Measurements from ENCODE around the gene BCAR3.
"Not testable (repeated sequence)": the region's sequence is repeated elsewhere in the genome, so short reads cannot be mapped to it uniquely, and the experiment has no call there.

Gene BCAR3

DNA sequence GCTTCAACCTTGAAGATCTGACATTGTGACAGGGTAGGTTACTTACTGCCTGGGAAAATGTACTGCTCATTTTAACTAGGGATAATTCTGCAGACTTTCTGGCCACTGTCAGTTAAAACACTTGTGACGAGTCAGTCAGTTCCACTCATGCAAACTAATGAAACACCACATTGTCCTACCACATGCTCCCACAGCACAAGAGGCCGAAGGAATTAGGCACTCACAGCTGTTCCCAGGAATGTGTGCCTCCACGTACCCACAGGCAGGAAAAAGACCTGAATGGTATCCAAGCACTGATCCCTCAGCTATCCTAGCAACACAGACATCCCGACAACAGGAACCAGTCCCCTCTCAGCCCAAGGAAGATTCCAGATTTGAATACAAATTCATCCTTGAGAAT, 12.3 kb downstream of the BCAR3 start:
- no peak for DNase-seq (ENCODE audit: low read depth in 2 of 2)

DNA sequence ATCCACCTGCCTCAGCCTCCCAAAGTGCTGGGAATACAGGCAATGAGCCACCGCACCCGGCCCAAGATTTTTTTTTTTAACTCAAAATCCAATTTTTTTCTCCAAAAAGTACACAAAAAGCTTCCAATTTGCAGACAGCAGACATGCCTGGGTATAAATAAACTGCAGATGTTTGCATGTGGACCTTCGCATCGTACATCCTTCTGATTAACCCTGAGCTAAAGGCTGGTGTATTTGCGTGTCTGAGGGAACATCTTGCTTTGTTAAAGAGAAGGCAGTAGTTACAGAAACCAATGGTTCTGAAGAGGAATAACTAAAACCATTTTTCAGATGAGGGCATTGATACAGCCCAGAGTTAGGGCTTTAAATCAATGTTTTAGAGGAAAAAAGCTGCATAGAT, 12.7 kb downstream of the BCAR3 start:
- no peak for DNase-seq (ENCODE audit: low read depth in 2 of 2)

DNA sequence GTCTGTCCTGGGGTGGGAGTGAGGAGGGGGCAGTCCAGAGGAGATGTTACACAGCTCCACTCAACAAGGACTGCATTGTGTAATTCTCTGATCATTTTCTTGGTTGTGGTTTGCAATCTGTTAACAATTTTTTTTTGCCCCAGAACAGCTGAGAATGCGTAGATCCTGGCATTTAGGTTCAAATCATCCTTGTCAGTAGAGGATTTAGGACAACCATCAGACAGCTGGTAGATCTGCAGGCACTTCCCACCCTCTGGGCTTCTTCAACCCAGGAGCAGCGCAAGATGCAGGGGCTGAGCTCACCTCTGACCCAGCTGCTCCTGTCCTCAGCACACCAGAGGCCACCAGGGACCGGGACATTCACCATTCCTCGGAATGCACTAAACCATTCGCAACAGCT, 13.5 kb downstream of the BCAR3 start:
- no peak for DNase-seq (ENCODE audit: low read depth in 2 of 2)

DNA sequence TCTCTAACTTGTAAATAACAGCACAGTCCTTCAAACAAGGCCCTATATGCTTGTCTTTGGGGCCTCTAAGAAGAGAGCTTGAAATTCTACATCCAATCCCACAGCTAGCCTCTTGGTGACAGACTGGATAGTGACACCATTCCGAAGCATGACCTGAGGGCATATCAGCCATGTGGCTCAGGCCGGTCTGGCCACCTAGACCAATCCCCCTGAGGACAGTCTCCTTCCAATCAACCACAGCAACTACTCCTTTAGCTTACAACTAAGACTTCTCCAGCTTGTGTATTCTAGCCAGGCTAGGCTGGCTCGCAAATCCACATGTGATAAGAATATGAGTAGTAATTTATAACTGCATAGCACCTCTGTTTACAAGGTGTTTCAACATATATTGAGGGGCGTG, 14.0 kb downstream of the BCAR3 start:
- no peak for DNase-seq (ENCODE audit: low read depth in 2 of 2)

DNA sequence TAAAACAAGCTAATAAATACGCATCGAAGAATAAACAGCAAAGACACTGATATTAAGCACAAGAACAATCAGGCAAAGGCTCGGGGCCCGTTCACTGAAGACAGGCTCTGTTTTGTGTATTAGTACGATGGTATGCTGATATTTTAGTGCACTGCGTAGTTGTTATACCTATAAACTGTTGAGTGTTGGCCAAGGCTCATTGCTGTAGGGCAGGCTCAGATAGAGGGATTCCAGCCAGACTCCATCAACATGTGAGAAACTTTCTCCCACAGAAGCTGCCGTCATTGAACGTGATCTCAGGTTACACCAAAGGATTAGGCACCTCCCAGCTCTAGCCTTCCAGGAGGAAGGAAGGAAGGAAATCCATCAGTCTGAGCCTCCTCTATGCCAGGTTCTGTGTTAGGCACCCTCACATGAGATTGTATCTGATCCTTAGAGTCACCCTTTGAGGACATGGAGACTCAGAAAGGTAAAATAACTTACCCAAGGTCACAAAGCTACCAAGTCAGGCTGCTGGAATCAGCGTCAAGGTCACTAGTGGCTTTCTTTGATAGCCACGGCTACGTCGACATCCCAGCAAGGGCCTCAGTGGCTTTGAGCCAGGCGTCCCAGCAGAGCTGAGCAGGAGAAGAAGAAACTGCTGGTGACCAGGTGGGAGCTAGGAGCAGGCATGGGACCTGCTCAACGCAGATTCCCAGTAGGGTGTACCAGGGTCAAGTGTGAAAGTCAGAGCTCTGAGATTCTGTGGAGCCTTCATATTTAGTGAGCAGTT, 14.8 kb downstream of the BCAR3 start:
- no peak for DNase-seq (ENCODE audit: low read depth in 2 of 2)

DNA sequence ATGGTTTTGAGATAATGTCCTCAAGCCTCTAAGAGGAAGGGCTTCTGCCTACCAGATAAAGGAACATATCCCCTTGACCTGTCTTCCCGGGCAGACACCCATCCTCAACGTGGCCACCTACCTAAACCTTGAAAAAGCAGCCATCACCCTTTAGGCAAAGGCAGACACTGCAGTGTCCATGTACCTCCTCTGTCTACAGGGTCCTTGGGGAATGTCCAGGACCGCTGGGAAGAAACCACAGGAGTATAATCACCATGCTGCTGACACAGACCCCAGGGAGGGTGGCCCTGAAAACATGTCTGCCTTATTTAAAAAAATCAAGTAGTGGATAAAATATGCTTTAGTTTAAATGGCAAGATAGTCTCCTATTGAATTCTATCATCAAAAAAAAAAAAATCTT, 16.6 kb downstream of the BCAR3 start:
- no peak for DNase-seq (ENCODE audit: low read depth in 2 of 2)

DNA sequence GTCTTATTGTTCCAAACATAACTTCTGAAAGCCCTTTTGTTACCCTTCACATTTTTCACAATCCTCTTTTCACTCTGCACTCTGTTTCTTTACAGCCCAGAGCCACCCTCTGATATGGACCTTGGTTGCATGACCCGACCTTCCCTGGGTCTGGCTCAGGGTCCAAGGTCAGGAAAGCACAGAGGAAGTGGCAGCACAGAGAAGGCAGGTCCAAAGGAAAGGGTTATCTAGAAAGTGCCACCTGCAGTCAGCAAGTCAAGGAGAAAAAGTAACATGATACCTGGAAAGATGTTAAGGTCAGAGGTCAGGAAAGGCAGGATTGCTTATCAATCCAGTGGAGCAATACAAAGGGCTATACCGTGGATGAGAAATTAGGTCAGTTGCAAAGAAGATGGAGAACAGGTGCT, 18.4 kb downstream of the BCAR3 start:
- DNase-seq (ENCODE audit: low read depth in 2 of 2), result no peak

DNA sequence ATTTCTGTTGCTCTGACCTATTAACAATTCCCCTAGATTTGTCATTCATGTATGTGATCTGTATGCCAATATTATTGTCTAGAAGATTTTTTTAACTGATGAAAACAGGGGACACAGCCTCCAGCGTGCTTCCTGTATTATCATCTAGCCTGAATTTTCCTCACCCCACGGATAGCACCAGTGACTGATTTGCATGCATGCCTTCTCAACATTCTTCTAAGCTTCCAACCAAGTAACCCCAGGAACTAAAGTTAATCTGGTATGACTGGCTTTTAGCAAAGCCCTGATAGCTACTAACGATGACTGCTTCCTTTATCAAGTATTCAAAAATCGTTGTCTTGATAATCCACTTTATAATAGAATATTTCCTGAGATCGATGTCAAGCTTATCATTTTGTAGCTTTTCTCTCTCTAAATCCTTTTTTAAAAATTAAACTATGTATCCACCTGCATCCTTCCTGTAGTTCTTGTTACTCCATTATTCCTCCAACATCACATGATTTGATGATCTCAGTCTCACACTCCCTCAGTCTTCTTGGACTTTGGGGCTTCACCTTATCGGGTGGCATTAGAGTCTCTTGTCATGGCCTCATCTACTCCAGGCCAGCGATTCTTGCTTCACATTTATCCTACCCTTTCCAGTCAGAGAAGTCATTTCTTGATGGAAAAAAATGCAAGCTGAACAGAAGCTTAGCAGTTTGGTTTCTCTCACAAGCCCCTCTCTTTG, 19.0 kb downstream of the BCAR3 start:
- DNase-seq (ENCODE audit: low read depth in 2 of 2), result no peak

DNA sequence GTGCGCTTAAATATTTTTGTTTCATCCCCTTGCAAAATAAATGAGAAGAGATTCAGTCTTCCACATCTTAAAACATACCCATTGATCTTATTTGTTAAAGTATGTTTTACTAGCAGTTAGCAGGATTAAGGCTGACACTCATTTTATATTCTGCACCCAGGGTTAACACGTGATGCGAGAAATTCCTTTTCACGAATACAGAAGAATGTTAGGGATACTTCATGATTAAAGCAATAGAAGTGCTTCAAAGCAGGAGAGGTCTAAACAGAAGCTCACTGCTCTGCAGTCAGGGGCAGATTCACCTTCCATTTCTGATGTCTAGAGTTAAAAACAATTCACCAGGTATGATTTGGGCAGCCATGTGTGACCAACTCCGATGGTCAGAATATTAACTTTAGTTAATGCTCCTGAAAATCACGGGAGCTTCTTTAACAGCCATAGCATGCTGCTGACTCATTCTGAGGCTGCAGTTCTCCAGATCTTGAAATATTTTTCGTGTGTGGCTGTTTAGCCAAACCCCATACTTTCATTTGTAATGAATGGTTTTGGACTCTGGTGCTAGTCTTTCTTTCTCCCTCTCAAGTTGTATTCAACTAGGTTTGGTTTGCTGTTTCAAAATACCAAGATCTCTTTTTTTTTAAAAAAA, 19.7 kb downstream of the BCAR3 start:
- DNase-seq (ENCODE audit: low read depth in 2 of 2), result no peak

DNA sequence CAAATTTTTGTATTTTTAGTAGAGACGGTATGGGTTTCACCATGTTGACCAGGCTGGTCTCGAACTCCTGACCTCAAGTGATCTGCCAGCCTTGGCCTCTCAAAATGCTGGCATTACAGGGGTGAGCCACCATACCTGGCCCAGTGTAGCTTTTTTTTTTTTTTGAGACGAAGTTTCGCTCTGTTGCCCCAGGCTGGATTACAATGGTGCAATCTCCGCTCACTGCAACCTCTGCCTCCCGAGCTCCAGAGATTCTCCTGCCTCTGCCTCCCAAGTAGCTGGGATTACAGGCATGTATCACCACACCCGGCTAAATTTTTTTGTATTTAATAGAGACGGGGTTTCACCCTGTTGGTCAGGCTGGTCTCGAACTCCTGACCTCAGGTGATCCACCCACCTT, 20.3 kb downstream of the BCAR3 start:
- not testable (repeated sequence) for DNase-seq (ENCODE audit: low read depth in 2 of 2)

DNA sequence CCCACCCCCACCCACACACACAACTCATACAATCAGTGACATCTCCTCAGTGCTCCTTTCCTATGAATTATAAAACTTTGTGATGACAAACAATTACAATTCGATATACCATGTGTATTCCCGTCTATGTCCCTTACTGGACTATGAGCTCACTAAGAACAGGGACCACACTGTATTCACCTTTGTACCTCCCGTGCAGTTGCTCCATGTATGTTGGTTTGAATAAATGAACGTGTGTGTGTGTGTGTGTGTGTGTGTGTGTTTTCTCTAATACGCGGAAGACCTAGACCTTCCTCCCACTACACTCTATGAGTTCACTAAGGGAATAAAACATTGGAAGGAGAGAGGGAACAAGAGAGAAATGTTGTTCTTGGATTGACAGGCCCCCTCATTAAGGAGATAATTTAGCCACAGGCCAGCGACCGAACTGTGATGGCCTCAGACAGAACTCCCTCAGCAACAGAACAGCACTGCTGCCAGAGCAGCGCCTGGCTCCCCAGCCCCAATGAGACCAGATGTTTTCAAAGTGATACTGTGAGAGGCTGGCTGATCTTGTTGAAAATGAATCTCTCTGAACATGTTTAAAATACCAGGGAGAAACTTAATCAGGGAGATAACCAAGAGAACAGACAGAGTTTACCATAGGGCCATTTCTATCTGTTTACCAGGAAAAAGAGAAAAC, 21.7 kb downstream of the BCAR3 start:
- no peak for DNase-seq (ENCODE audit: low read depth in 2 of 2)

DNA sequence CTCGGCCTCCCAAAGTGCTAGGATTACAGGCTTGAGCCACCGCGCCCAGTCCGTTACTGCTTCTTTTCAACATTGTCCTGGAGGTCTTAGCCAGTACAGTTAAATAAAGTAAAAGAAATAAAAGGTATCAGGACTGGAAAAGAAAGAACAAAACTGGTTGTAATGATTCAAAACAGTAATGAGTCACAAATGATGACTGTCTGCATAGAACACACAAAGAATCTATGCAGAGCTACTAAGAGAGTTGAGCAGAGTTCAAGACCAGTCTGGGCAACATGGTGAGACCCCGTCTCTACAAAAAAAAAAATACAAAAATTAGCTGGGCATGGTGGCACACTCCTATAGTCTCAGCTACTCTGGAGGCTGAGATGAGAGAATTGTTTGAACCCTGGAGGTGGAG, 23.4 kb downstream of the BCAR3 start:
- no peak for DNase-seq (ENCODE audit: low read depth in 2 of 2)

DNA sequence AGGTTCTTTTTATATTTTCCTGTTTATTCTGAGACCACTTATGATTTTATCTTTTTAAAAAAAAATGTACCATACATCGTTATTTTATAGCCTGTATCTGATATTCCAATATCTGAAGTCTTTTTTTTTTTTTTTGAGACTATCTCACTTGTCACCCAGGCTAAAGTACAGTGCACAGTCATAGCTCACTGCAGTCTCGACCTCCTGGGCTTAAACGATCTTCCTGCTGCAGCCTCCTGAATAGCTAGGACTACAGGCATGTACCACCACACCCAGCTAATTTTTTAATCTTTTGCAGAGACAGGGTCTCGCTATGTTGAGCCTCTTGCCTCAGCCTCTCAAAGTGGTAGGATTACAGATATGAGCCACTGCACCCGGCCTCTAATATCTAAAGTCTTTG, 25.1 kb downstream of the BCAR3 start:
- no peak for DNase-seq (ENCODE audit: low read depth in 2 of 2)

DNA sequence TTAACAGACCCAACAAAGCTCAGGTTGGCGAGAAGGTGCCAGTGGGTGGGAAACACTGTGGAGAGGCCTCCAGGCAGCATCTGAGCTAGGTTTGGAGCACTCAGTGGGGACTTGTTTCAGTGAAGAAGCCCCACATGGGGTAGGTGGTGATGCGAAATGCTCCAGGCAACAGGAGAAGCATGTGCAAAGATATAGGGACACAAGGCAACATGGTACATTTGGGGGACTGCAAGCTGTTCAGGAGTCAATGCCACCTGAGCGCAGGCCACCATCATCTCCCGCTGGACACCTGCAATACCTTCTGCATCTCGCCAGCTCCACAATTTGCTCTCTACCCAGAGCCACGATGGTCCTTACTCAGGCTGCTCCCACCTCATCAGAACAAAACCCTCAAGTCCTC, 28.0 kb downstream of the BCAR3 start:
- no peak for DNase-seq (ENCODE audit: low read depth in 2 of 2)

DNA sequence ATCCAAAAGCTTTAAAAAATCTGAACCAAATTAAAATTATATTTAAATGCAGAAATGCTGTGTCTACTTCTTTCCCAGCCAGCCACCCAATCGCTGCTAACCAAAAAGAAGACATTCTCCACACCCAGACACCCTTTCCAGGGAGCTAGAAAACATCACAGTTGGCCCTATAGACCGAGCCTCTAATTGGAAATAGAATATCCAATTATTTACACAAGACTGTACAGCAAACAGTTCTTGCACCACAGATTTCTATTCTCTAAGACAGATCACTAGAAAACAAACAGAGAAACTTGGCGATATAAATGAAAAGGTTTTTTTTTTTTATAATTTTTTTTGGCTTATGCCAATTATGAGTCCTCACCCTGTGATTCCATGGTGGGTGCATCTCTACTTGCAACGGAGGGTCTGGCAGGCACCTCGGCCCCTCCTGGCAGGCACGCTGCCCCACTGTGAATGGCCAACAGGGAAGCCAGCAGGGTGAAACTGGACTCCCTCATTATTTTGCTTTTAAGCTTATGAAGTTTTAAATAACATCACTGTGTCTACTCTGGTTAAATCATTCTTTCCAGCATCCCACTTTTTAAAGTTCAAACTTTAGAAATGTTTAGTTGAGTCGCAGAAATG, 29.2 kb downstream of the BCAR3 start:
- no peak for DNase-seq (ENCODE audit: low read depth in 2 of 2)

DNA sequence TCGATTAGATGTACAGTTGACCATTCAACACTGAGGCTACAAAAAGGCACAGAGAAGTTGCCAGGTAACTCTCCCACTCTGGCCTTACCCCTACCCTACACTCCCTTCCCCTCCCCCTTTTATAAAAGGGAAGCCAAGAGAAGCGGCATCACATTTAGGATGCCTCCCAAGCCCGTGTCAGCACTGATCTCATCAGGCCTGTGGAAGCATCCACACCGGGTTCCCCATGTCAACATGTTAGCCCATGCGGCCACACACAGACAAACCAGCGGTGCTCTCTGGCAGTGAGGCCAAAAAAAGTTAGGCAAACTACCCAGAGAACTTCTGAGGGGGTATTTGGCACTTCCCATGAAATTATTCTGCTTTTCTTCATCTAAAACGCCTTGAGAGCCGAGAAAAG, 29.9 kb downstream of the BCAR3 start:
- no peak for DNase-seq (ENCODE audit: low read depth in 2 of 2)

DNA sequence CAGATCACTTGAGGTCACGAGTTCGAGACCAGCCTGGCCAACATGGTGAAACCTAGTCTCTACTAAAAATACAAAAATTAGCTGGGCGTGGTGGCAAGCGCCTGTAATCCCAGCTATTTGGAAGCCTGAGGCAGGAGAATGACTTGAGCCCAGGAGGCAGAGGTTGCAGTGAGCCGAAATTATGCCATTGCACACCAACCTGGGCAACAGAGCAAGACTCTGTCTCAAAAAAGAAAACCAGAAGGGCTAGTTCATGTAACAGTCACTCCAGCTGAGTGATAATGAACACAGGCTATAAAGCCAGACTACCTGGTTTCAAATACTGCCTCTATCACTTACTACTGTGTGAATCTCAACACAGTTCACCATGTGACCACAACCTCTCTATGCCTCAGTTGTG, 31.5 kb downstream of the BCAR3 start:
- DNase-seq (ENCODE audit: low read depth in 2 of 2), result not testable (repeated sequence)

DNA sequence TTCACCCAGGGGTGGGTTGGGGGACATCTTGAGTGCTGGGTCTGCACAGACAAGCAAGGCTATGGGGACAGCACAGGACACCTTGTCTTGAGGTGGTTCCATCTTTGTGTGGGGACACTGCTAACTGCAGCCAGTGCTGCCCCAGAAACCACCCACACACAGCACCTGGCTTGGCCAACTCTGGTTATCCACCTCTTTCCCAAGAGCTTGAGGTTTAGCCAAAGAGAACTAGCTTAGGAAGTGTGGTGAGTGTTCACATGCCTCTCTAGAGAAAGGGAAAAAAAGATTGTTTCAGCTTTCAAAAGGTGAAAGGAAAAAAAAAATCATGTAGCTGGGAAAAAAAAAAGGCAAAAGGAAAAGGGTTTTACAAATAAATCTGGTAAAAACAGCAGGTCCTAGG, 32.4 kb downstream of the BCAR3 start:
- DNase-seq (ENCODE audit: low read depth in 2 of 2), result no peak

DNA sequence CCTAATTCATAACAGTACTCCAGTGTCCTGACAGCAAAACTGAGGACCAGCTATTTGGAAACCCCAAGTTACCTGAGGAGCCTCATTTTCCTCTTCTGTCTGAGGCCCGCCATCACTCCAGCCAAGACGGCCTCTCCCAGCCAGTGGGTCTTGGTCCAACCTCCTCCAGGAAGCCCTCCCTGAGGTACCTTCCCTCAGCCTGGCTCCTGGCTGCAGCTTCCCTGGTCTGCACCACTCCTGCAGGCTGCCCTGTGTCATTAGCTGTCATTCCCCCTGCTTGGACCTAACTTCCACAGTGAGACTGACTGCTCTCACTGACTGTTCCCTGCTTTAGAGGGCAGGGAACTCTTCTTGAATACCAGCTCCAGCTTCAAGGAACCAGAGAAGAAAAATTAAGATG, 33.0 kb downstream of the BCAR3 start:
- DNase-seq (ENCODE audit: low read depth in 2 of 2), result no peak

DNA sequence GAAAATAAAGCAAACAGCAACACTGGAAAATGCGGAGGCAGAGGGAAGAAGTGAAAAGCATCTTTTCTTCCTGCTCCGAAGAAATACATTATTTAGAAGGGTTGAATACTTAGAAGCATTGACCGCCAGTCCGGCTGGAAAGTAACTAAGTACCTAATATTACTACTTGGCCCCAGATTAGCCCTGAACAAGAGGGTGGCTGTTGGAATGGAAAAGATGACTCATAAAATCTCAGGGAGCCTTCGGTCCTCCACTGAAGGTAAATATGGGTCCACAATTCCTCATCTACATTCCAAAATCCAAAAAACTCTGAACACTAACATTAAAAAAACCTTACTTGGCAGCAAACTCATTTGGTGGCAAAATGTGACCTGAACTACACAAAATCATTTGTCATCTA, 40.1 kb downstream of the BCAR3 start:
- DNase-seq (ENCODE audit: low read depth in 2 of 2), result no peak

DNA sequence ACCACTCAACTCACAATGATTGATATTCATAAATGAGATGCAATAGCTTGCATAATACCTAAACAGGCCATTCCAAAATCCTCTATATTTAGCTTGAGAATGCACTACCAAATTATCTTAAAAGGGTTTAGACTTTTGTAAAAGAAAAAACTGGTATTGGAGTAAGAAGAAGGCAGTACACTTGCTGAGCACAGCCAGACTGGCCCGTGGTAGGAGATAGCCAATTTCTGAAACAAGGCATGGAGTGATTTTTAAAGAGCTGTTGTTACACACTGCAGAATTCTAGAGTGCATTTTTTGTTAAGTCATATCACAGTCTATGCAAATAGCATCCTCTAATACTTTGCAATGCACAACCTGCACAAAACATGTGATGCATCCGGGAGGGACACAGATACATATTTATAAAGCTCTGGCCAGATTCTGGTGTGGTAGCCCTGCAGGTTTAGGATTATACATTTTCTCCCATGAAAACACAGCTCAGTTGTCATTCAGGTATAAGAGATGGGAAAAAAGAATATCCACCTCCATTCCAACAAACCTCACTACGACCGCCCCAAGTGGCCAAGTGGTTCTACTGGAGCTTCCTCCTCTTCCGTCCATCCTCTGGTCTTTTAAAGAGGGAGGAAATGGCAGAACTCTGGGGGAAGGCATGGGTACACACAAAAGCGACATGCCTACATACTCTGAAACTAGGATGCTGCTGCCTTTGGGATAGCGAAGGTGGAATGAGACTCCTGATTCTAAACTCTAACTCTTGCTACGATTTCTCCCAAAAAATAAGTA, 40.8 kb downstream of the BCAR3 start:
- no peak for DNase-seq (ENCODE audit: low read depth in 2 of 2)

All from activated CD8-positive, alpha-beta memory T cell treated with anti-CD3 and anti-CD28 coated beads for 4 hours (primary cell).